ENCODE results near the gene AAK1.

The AAK1 gene

GRCh38 chr2:69643602-69644505 is at the start of gene AAK1:
Gene AAK1, minus strand, starts transcription at chr2:69643739. Its CDS starts 699 bp downstream, at chr2:69643040.
- H3K4me3 ChIP-seq (ENCODE audit: low read depth, low read length) = peak within 1 kb of the TSS; percentile 86
- TF ChIP-seq CTCF (IDR thresholded peaks at IDR 0.05; ENCODE audit: borderline replicate concordance, insufficient read depth, low read depth, low read length) = no peak

GRCh38 chr2:69692424-69692823 is 48.9 kb upstream of the AAK1 start:
- TF ChIP-seq CTCF (IDR thresholded peaks at IDR 0.05; ENCODE audit: borderline replicate concordance, insufficient read depth, low read depth, low read length) = no peak

GRCh38 chr2:69689969-69690368 is 46.4 kb upstream of the AAK1 start:
- no peak overlapping the region for H3K4me3 ChIP-seq (ENCODE audit: low read depth, low read length)
- TF ChIP-seq CTCF (IDR thresholded peaks at IDR 0.05; ENCODE audit: borderline replicate concordance, insufficient read depth, low read depth, low read length) = no peak

More at GRCh38 chr2:69692424-69692823, 48.9 kb upstream of the AAK1 start:
- H3K4me3 ChIP-seq (ENCODE audit: low read depth, low read length) = no peak overlapping the region

DNA sequence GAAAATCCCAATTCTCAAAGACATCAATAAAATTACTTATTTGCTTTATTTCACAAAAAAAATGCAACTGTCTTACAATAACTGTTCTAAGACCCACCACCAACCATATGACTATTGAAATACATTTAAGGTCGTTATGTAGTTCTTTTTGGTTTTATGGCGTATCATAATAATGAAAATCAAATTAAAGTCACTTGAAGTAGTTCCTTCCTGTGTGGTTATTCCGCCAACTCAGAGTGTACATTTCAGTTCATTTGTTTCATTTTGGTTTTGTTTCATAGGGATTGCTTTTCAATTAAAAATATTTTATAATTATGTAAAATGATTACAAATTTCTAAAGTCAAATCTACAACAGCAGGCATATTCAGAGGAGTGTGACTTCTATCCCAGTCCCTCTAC is 45.9 kb upstream of the AAK1 start:
- H3K4me3 ChIP-seq (ENCODE audit: low read depth, low read length) = no peak overlapping the region
- TF ChIP-seq CTCF (IDR thresholded peaks at IDR 0.05; ENCODE audit: borderline replicate concordance, insufficient read depth, low read depth, low read length) = no peak

GRCh38 chr2:69687971-69688611 is 44.6 kb upstream of the AAK1 start:
- no peak for TF ChIP-seq CTCF (IDR thresholded peaks at IDR 0.05; ENCODE audit: borderline replicate concordance, insufficient read depth, low read depth, low read length)
- no peak overlapping the region for H3K4me3 ChIP-seq (ENCODE audit: low read depth, low read length)

DNA sequence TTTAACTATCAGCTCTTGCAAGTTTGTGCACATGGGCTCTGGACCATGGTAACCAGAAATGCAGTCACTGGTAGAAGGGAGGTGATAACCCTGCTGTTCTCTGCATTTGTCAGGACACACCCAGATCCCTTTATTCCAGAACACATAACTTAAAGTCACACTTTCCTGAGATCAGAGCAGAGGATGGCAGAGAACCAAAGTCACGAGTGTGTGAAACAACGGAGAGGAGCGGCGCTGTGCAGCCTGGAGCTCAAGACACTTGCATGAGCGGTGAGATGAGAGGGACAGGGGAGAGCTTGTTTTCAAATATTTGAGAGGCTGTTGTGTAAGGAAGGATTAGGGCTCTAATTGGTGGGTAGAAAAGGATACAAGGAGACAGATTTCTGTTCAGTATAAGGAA is 43.3 kb upstream of the AAK1 start:
- TF ChIP-seq CTCF (IDR thresholded peaks at IDR 0.05; ENCODE audit: borderline replicate concordance, insufficient read depth, low read depth, low read length) = no peak
- no peak overlapping the region for H3K4me3 ChIP-seq (ENCODE audit: low read depth, low read length)

All from GM12875 (cell line).